Measurements from ENCODE around the gene PTDSS2.

PTDSS2 gene

GRCh38 chr11:440065-441042 lies 9.7 kb upstream of the PTDSS2 start:
- Histone ChIP-seq H3K9me3 (ENCODE audit: control insufficient read depth, insufficient read depth, low read length) (no peaks in the 10 kb centered on the region), H4K20me1 (ENCODE audit: control insufficient read depth, insufficient read depth, low read depth, low read length) (no peaks in the 10 kb centered on the region), H3K4me3 (ENCODE audit: low read length) (no peak overlapping the region), H3K27ac (ENCODE audit: low read depth, low read length) (no peak overlapping the region), H3K79me2 (ENCODE audit: control insufficient read depth, low read length) (no peaks in the 10 kb centered on the region), H3K9me2 (replicated peaks; ENCODE audit: control insufficient read depth, low read length) (no peaks in the 10 kb centered on the region), H3K4me1 (ENCODE audit: control insufficient read depth, low read length) (peaks cover 11% of the 10 kb centered on the region), H3F3A (ENCODE audit: control insufficient read depth, insufficient read depth) (no peaks in the 10 kb centered on the region; the same call in 1 of the 2 replicates), H3K27me3 (ENCODE audit: control insufficient read depth, low read length) (no peaks in the 10 kb centered on the region), H3K4me2 (ENCODE audit: low read length) (no peak overlapping the region; the same call in 1 of the 2 replicates), H3K36me3 (ENCODE audit: control insufficient read depth, low read length) (no peaks in the 10 kb centered on the region)
- TF ChIP-seq EZH2phosphoT487 (IDR thresholded peaks at IDR 0.05; ENCODE audit: borderline replicate concordance, low read length) (no peak), CTCF (IDR thresholded peaks at IDR 0.05; ENCODE audit: low read depth, low read length, poor library complexity, severe bottlenecking) (peak; percentile 25)

- peaks cover 11% of the 10 kb centered on the region for H3K4me1 ChIP-seq (ENCODE audit: control insufficient read depth, low read length)
- no peaks in the 10 kb centered on the region for H3K9me2 ChIP-seq (replicated peaks; ENCODE audit: control insufficient read depth, low read length)
- peak overlapping the region; percentile 72 for H3K4me3 ChIP-seq (ENCODE audit: low read length)
- H3K9me3 ChIP-seq (ENCODE audit: control insufficient read depth, insufficient read depth, low read length) = no peaks in the 10 kb centered on the region
- peaks cover 3% of the 10 kb centered on the region; the same call in 1 of the 2 replicates for H3F3A ChIP-seq (ENCODE audit: control insufficient read depth, insufficient read depth)
- peak overlapping the region; percentile 83 for H3K4me2 ChIP-seq (ENCODE audit: low read length)
- H3K79me2 ChIP-seq (ENCODE audit: control insufficient read depth, low read length) = no peaks in the 10 kb centered on the region
- H3K27ac ChIP-seq (ENCODE audit: low read depth, low read length) = no peak overlapping the region
- no peaks in the 10 kb centered on the region for H3K36me3 ChIP-seq (ENCODE audit: control insufficient read depth, low read length)
- H4K20me1 ChIP-seq (ENCODE audit: control insufficient read depth, insufficient read depth, low read depth, low read length) = no peaks in the 10 kb centered on the region
- TF ChIP-seq EZH2phosphoT487 (IDR thresholded peaks at IDR 0.05; ENCODE audit: borderline replicate concordance, low read length) (no peak), CTCF (IDR thresholded peaks at IDR 0.05; ENCODE audit: low read depth, low read length, poor library complexity, severe bottlenecking) (no peak)
- H3K27me3 ChIP-seq (ENCODE audit: control insufficient read depth, low read length) = no peaks in the 10 kb centered on the region
These were observed 9.0 kb upstream of the PTDSS2 start for GRCh38 chr11:441043-441417.

GRCh38 chr11:441418-442274 lies 8.4 kb upstream of the PTDSS2 start, which contains the start of gene ANO9:
Gene ANO9, minus strand, starts transcription at chr11:442011. Its CDS starts 85 bp downstream, at chr11:441926.
- no peaks in the 10 kb centered on the region for H3K9me3 ChIP-seq (ENCODE audit: control insufficient read depth, insufficient read depth, low read length)
- H3F3A ChIP-seq (ENCODE audit: control insufficient read depth, insufficient read depth) = peaks cover 3% of the 10 kb centered on the region; the same call in 1 of the 2 replicates
- H3K4me2 ChIP-seq (ENCODE audit: low read length) = peak within 1 kb of the TSS; percentile 83
- TF ChIP-seq CTCF (IDR thresholded peaks at IDR 0.05; ENCODE audit: low read depth, low read length, poor library complexity, severe bottlenecking) (no peak), EZH2phosphoT487 (IDR thresholded peaks at IDR 0.05; ENCODE audit: borderline replicate concordance, low read length) (no peak)
- no peak within 1 kb of the TSS for H3K27ac ChIP-seq (ENCODE audit: low read depth, low read length)
- peak within 1 kb of the TSS; percentile 72 for H3K4me3 ChIP-seq (ENCODE audit: low read length)
- H4K20me1 ChIP-seq (ENCODE audit: control insufficient read depth, insufficient read depth, low read depth, low read length) = no peaks in the 10 kb centered on the region
- H3K4me1 ChIP-seq (ENCODE audit: control insufficient read depth, low read length) = peaks cover 11% of the 10 kb centered on the region
- no peaks in the 10 kb centered on the region for H3K9me2 ChIP-seq (replicated peaks; ENCODE audit: control insufficient read depth, low read length)
- no peaks in the 10 kb centered on the region for H3K36me3 ChIP-seq (ENCODE audit: control insufficient read depth, low read length)
- H3K79me2 ChIP-seq (ENCODE audit: control insufficient read depth, low read length) = no peaks in the 10 kb centered on the region
- H3K27me3 ChIP-seq (ENCODE audit: control insufficient read depth, low read length) = no peaks in the 10 kb centered on the region; the same call in 1 of the 2 replicates

Data from DOHH2 (cell line).